SK-N-MC (cell line): ENCODE data around the gene C1QL2.

Source experiments
- EZH2 ChIP-seq: fragments of 200-600 bp; sonication (generic); IDR thresholded peaks from one replicate; pipeline ENCODE4 v1.6.1; 2017; ENCODE audit warnings: antibody characterized with exemption
- FOXP2 ChIP-seq: optimal IDR thresholded peaks from 2 replicates; pipeline ENCODE3; 2011; ENCODE audit warnings: mild to moderate bottlenecking, moderate library complexity; ENCODE audit not compliant: insufficient read depth; ENCODE audit errors: extremely low read length, control extremely low read depth
- POLR2AphosphoS5 ChIP-seq: IDR thresholded peaks from 2 replicates; pipeline ENCODE4 v1.6.1; 2012; ENCODE audit warnings: mild to moderate bottlenecking, low read depth, low read length, borderline replicate concordance

- TF ChIP-seq EZH2 = no peak
- TF ChIP-seq POLR2AphosphoS5 = no peak
- TF ChIP-seq FOXP2 = no peak
Measured at GRCh38 chr2:119156891-119157773, 1.4 kb downstream of the C1QL2 start.
